Measurements from ENCODE around the gene ITGB8.

ITGB8 gene

DNA sequence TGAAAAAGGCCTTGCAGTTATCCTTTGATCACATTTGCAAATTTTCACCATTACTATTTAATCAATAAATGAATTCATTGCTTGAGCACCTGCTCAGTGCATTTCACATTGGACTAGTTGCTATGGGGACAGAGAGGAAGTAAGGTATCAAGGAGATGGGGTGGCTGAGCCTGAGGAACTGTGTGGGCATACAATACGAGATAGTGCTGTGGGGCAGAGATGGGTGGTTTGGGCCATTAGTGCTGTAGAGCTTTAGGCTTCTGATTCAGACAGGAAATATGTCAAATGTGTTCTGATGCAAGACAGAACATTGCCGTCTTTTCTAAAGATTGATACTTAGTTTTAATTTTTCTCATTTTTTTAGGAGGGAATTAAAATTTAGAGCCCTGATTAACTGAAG lies 13.2 kb downstream of the ITGB8 start:
- no peak for DNase-seq (ENCODE audit: low spot score)

DNA sequence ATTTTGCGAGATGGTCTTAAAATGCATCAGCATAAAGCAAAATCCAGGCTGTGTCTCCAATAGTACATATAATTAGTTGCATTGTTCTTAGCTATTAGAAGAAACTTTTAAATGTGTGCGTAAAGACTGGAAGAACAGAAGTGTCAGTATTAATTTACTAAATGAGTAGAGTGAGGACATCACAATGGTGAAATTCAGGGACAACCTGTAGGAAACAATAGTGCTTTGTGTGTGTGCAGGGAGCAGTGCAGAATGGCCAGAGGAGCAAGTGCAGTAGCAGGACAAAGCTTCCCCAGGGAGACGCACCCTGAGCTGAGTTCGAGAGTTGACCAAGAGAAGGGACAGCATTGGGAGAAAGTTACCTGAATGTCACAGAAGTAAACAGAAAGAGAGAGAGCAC lies 13.7 kb downstream of the ITGB8 start:
- DNase-seq (ENCODE audit: low spot score), result no peak

DNA sequence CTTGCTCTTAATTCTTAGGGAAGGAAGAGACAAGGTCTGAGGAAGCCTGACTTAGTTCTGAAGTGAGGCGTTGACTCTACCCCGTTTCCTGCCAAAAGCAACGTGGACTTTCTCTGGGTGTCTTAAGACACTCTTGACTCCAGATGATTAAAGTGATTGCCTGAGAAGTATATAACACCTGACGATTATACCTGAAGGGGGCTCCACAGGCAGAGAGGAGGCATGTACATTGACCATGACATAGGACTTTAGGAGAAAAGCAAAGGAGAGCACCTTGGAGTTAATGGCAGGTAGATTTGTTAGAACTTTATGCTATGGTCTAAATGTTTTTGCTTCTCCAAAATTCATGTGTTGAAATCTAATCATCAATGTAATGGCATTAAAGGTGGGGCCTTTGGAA lies 15.9 kb downstream of the ITGB8 start:
- no peak for DNase-seq (ENCODE audit: low spot score)

- no peak for DNase-seq (ENCODE audit: low spot score)
Measured at GRCh38 chr7:20347680-20348079, 17.0 kb downstream of the ITGB8 start.

DNA sequence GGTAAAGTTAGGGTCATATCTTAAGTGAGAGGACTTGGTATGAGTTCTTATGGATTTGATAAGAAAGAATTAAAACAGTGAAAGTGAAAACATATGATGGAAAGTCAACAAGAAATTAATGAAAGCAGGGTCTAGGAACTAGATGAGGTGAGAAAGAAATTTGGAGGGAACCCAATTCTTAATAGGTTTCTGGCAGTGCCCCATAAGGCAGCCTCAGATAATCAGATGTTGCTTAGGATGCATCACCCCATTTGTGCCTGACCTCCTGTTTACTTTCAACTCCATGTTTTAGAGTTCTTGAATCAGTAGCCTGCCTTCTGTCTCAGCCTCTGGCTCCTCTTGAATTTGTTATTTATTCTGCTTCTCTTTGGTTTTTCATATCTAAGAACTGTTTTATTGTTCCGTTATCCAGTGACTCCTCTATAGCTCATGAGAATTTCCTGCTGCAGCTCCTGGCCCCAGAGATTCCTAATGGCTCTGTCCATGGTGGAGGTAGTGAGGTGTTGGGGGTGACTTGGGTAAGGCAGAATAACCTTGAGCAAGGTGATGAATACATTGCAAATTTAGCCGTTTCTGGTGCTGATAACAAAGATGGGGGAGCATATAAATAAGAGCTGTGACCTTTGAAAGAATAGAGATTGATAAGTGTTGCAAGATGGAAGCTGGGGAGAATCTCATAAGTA lies 17.6 kb downstream of the ITGB8 start:
- DNase-seq (ENCODE audit: low spot score), result no peak

DNA sequence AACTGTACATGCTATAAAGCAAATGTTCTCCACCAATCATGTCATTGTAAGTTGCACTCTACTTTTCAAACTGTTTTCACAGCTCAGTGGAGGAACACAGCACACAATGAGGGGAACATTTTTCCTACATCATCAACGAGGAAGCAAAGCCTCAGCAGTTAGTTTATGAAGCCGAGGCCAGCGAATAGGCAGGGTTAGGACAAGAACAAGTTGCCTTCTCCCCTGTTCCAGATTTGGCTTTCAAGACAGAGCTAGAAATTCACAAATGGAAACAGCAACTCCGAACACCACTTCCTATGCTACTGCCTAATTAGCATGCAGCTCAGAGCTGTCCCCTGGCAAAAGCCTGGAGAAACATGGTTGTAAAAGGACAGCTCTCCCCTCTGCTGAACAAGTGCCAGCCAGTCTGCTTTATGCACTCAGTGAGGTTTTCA lies 19.8 kb downstream of the ITGB8 start:
- DNase-seq (ENCODE audit: low spot score), result no peak

GRCh38 chr7:20350996-20351692 lies 20.4 kb downstream of the ITGB8 start:
- no peak for DNase-seq (ENCODE audit: low spot score)

DNA sequence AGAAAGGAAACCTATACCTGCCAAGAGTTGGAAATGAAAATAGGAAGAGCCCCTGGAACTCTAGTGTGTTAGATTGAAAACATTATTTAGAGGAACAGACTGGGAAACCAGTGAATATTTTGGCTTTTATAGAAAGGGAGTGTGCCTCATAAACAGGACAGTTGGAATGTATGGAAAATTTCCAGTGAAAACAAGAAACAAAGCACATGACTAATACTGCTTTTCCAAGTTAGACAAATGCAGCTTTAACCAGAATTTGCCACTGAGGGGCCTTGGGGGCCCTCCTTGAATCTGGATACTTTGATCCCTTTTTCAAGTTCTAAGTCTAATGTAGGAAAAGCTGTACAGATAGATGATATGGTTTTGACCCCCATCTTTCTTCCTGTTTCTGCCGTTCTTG lies 21.2 kb downstream of the ITGB8 start:
- no peak for DNase-seq (ENCODE audit: low spot score)

DNA sequence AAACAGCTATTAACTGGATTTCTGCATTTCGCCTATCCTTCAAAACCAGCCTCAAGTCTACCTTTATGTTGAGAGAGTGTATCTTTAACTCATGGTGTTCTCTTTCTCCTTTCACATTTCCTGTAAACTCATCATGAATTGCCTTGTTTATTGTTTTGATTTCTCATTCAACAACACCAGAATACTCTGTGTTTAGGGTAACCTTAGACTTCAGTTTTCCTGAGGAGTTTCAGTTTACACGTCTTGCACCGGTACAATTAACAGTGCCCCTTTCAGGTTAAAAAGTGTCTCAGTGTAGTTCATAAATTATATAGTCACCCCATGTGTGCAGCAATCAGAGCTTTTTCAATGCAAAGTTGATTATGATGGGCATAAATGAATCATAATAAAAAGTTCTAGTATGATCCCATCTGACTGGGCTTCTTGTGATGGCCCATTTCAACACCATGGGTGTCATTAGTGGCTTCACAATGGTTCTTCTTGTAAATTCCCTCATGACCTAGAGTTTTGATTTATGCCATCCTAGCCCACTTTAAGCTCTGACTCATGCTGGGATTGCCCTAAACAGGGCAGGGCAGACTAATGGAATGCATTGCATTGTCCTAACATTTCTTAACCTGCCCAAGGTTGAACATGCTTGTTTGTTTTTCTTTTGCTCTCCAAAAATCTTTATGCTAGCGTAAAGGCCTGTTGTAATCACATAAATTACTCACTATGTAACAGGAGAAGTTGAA lies 22.0 kb downstream of the ITGB8 start:
- DNase-seq (ENCODE audit: low spot score), result no peak

- no peak for DNase-seq (ENCODE audit: low spot score)
Measured at GRCh38 chr7:20354610-20355528, 24.2 kb downstream of the ITGB8 start.

DNA sequence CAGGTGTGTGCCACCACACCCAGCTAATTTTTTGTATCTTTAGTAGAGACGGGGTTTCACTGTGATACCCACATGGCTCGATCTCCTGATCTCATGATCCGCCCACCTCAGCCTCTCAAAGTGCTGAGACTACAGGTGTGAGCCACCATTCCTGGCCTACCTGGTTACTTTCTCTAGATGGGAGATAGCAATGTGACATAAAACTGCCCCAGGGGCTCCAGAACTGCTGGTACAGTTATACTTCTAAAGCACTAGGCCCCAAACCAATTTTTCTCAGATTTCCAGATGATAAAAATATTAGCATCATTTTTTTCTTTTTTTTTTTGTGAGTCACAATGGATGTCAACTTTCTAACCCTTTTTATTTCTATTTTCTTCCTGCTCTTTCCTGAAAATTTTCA lies 27.4 kb downstream of the ITGB8 start:
- no peak for DNase-seq (ENCODE audit: low spot score)

DNA sequence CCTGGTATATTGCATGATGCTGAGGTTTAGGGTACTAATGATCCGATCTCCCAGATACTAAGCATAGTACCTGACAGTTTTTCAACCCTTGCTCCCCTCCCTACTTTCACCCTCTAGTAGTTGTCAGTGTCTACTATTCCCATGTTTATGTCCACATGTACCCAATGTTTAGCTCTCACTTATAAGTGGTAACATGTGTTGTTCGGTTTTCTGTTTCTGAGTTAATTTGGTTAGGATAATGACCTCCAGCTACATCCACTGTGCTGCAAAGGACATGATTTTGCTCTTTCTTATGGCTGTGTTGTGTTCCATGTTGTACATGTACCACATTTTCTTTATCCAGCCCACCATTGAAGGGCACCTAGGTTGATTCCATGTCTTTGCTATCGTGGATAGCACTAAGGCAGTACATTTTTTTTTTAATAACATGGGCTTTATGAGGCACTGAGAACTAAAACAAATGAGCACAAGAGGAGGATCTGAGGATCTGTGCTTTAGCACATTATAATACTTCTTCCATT lies 28.1 kb downstream of the ITGB8 start:
- DNase-seq (ENCODE audit: low spot score), result no peak

DNA sequence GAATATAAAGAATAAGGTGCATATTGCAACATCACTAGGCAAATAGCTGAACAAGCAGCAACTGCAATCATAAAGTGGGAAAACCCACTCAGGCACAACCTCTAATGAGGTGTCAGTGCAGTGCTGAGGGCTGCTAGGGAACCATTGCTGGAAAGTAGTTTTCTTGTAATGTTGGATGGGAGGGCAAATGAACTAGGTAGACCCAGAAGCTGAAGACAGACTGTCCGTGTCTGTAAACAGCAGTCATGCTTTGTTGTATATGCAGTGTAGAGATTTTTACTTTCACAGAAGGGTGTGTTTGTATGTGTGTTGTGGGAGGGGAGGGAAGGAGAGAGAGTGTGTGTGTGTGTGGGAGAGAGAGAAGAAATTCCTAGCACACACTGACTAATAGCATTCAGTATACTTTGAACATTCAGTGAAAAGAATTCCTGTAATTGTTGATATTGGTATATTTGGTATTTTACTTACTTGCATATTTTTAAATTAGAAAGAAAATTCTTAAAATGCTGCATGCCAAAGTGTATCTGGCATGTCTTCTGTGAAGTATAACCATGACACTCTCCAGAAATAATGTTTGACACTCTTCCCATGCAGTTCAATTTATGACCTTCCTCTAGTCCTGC lies 28.8 kb downstream of the ITGB8 start:
- no peak for DNase-seq (ENCODE audit: low spot score)

- no peak for DNase-seq (ENCODE audit: low spot score)
Measured at GRCh38 chr7:20362574-20363253, 32.0 kb downstream of the ITGB8 start.

- DNase-seq (ENCODE audit: low spot score), result no peak
Measured at GRCh38 chr7:20364571-20365196, 34.0 kb downstream of the ITGB8 start.

DNA sequence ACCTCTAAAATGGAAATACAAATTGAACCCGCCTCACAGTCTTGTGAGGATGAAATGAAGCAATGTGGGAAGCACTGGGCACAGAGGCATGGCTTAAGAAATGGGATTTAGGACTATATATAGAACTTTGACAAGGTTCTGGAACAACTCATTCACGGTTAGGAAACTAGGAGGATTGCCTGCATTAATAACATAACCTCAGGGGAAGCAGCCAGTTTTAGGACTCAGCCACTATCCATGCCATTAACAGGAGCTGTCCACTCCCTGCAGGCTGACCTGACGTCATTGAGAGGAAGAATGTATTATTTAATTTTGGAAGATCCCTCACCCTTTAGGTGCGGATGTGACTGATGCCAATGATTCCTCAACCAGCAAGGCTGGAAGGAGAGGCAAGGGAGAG lies 34.8 kb downstream of the ITGB8 start:
- no peak for DNase-seq (ENCODE audit: low spot score)

- DNase-seq (ENCODE audit: low spot score), result no peak
Measured at GRCh38 chr7:20374399-20374798, 43.7 kb downstream of the ITGB8 start.

GRCh38 chr7:20376796-20377195 lies 46.1 kb downstream of the ITGB8 start:
- DNase-seq (ENCODE audit: low spot score), result no peak

DNA sequence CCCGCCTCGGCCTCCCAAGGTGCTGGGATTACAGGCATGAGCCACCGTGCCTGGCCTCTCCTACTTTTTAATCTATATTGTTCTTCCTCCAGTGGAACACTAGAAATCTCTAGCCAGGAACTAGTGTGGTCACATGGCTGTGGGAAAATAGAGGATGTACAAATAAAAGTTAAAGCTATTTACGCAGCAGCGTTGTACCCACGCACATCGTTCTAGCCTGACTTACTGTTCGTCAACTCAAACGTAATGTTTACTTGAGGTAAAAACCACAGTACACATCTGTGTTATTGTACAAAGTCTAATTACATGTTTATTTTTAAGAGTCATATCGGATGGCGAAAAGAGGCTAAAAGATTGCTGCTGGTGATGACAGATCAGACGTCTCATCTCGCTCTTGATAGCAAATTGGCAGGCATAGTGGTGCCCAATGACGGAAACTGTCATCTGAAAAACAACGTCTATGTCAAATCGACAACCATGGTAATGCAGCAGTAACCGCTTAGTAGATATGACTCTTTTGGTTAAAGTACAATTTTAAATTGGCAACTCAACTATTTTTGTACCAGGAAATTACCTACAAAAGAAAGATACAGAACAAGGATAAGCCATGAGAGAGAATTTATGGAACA lies 50.8 kb downstream of the ITGB8 start:
- DNase-seq (ENCODE audit: low spot score), result no peak

- DNase-seq (ENCODE audit: low spot score), result no peak
Measured at GRCh38 chr7:20383351-20383750, 52.7 kb downstream of the ITGB8 start.

All from NAMALWA (cell line).